GM12878 (cell line): ENCODE data around the gene LHFPL4. TPM values are rescaled to one million over a fixed set of nuclear protein-coding genes. Genes with fewer than 3 reads are reported as not detected.

Experiments used
- ATAC-seq: fragments of 200-7000 bp; cut with Tn5 transposase; 3 replicates; pipeline ENCODE4 v1.9.1; 2020; ENCODE audit warnings: mild to moderate bottlenecking, moderate library complexity
- BruUV-seq: library from RNA; stranded (reverse); fragments of 400-500 nt; replicated peaks from 2 replicates; lab custom pipeline; 2021; lab: Mats Ljungman, UMichigan
- CTCF ChIA-PET: fragments of 300-600 bp; sonication (Branson Sonifier 250); formaldehyde crosslinking; extraction: SDS; loops from one replicate; lab custom pipeline; 2021; ENCODE audit warnings: inconsistent platforms; lab: Yijun Ruan, JAX
- POLR2A ChIA-PET: fragments of 350-600 bp; formaldehyde crosslinking; extraction: SDS; loops from one replicate; lab custom pipeline; 2021; ENCODE audit warnings: inconsistent platforms; lab: Charles Lee
- RAD21 ChIA-PET: fragments of 300-600 bp; sonication (Branson Sonifier 250); formaldehyde crosslinking; loops from one replicate; lab custom pipeline; 2023; ENCODE audit warnings: antibody characterized with exemption; ENCODE audit not compliant: unreplicated experiment; lab: Charles Lee
- SMC1A ChIA-PET: fragments of 300-600 bp; sonication (Branson Sonifier 250); formaldehyde crosslinking; loops from one replicate; lab custom pipeline; 2023; ENCODE audit not compliant: unreplicated experiment, uncharacterized antibody; lab: Charles Lee
- DNase-seq: peaks from one replicate; pipeline ENCODE4 v3.0.0-alpha.2; 2011; ENCODE audit warnings: low read depth, low spot score
- FAIRE-seq: peaks from 3 replicates; lab custom pipeline; 2011; peaks lifted over from hg19 to GRCh38; lab: Jason Lieb, UNC
- H2AFZ ChIP-seq: 2 replicates; pipeline ENCODE4 v1.6.0; 2011; ENCODE audit warnings: low read depth, low read length, control low read depth; ENCODE audit not compliant: control insufficient read depth
- H3K27ac ChIP-seq: 2 replicates; pipeline ENCODE4 v1.5.1; 2011; ENCODE audit warnings: control low read depth; ENCODE audit not compliant: control insufficient read depth, insufficient read depth
- H3K27me3 ChIP-seq, 2 experiments: replicated peaks in 1 of 2; 2 replicates each; pipeline versions ENCODE4 v1.6.0 to v1.6.1; 2011; ENCODE audit warnings: low read length in 1 of 2; ENCODE audit not compliant: control insufficient read depth in 2 of 2, insufficient read depth in 2 of 2
- H3K36me3 ChIP-seq, 2 experiments: 2 replicates each; pipeline ENCODE4 v1.5.1; 2011; ENCODE audit warnings: low read length in 1 of 2; ENCODE audit not compliant: control insufficient read depth in 2 of 2, insufficient read depth in 2 of 2
- H3K4me1 ChIP-seq: 2 replicates; pipeline ENCODE4 v1.6.1; 2011; ENCODE audit warnings: mild to moderate bottlenecking, low read length, moderate library complexity, mixed read lengths; ENCODE audit not compliant: control insufficient read depth, insufficient read depth
- H3K4me2 ChIP-seq: 2 replicates; pipeline ENCODE4 v1.6.0; 2011; ENCODE audit warnings: control low read depth; ENCODE audit not compliant: control insufficient read depth, insufficient read depth
- H3K4me3 ChIP-seq: fragments of 200-600 bp; sonication (generic); 2 replicates; pipeline ENCODE4 v1.5.1; 2016
- H3K79me2 ChIP-seq: 2 replicates; pipeline ENCODE4 v1.6.0; 2011; ENCODE audit warnings: low read length; ENCODE audit not compliant: control insufficient read depth, insufficient read depth
- H3K9ac ChIP-seq: 2 replicates; pipeline ENCODE4 v1.8.0; 2011; ENCODE audit warnings: low read length, control low read depth, mixed read lengths; ENCODE audit not compliant: control insufficient read depth, insufficient read depth
- H3K9me3 ChIP-seq: replicated peaks from 3 replicates; pipeline ENCODE4 v1.5.1; 2011; ENCODE audit warnings: mild to moderate bottlenecking, low read length; ENCODE audit not compliant: control insufficient read depth, insufficient read depth
- H4K20me1 ChIP-seq: 2 replicates; pipeline ENCODE4 v1.6.0; 2011; ENCODE audit not compliant: control insufficient read depth, insufficient read depth
- MTA2 ChIP-seq: fragments of 450-650 bp; IDR thresholded peaks from 2 replicates; pipeline ENCODE4 v1.6.1; 2016; ENCODE audit warnings: low read depth, mild to moderate bottlenecking, moderate library complexity
- NR2C2 ChIP-seq: IDR thresholded peaks from 2 replicates; pipeline ENCODE4 v1.6.1; 2011; ENCODE audit warnings: borderline replicate concordance, low read depth; ENCODE audit not compliant: control insufficient read depth, insufficient read length
- WGBS: methylation state at CpG from one replicate; pipeline ENCODE4 v1.1.6; 2016; ENCODE audit warnings: low lambda C conversion rate; ENCODE audit not compliant: insufficient replicate concordance, insufficient coverage; ENCODE audit errors: missing lambda C conversion rate; 5-methylcytosine and 5-hydroxymethylcytosine counted together
- in situ Hi-C: fragments of 300-500 bp; cut with MboI; formaldehyde crosslinking; loops from 9 replicates; pipeline ENCODE4 v1.14.3; 2018; ENCODE audit warnings: mixed read lengths
- intact Hi-C: fragments of 100-400 bp; cut with micrococcal nuclease; formaldehyde crosslinking; loops from one replicate; pipeline ENCODE4 v1.14.2; 2022; ENCODE audit not compliant: unreplicated experiment
- polyA plus RNA-seq, 11 experiments: library from polyadenylated mRNA; depleted of rRNA in 4 of 11; unstranded in 6 of 11; stranded (reverse) in 5 of 11; fragments of >200 nt; fragmentation: Nextera tagmentation in 4 of 11; fragmentation: Illumina TruSeq in 1 of 11; extraction: Ambion mirVana in 4 of 11; extraction: Trizol in 1 of 11; gene quantifications; 1 replicate in 1 of 11; 2 replicates in 10 of 11; pipeline versions ENCODE4 v1.2.1 to v1.2.3, GENCODE V29; 2011 to 2016; ENCODE audit warnings: inconsistent platforms in 2 of 11, missing spikeins in 2 of 11, low read depth in 1 of 11
- total RNA-seq, 4 experiments: library from RNA; depleted of rRNA in 3 of 4; stranded (reverse); fragments of >200 nt in 3 of 4; fragmentation: Illumina TruSeq in 1 of 4; extraction: Trizol in 1 of 4; gene quantifications; 2 replicates each; pipeline versions ENCODE4 v1.2.1 to v1.2.3, GENCODE V29; 2013 to 2021
- TF ChIP-seq, protein P1 (sequence below): fragments of 150-350 bp; IDR thresholded peaks from 2 replicates; pipeline ENCODE4 v1.6.1; 2014; ENCODE audit warnings: mild to moderate bottlenecking, low read depth, low read length

The LHFPL4 gene
- total and polyA plus RNA-seq, 10 of the 15 experiments (the other 5 are each of a cell fraction or from before 2014, with no cell fraction given): 0.05 to 0.15 TPM; not detected in 8

- H4K20me1 ChIP-seq: no peaks in the 10 kb centered on the region
- ChIA-PET SMC1A (interaction anchor here (1.2 kb wide), 1 partner anchor 222 kb away, joined by 3 read pairs; no protein-coding TSS in a partner anchor), CTCF (no interaction called here), RAD21 (no interaction called here), POLR2A (no interaction called here)
- no TSS peak for BruUV-seq
- no peak for TF ChIP-seq MTA2
- TF ChIP-seq, protein P1, sequence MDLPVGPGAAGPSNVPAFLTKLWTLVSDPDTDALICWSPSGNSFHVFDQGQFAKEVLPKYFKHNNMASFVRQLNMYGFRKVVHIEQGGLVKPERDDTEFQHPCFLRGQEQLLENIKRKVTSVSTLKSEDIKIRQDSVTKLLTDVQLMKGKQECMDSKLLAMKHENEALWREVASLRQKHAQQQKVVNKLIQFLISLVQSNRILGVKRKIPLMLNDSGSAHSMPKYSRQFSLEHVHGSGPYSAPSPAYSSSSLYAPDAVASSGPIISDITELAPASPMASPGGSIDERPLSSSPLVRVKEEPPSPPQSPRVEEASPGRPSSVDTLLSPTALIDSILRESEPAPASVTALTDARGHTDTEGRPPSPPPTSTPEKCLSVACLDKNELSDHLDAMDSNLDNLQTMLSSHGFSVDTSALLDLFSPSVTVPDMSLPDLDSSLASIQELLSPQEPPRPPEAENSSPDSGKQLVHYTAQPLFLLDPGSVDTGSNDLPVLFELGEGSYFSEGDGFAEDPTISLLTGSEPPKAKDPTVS: no peak
- no peak for TF ChIP-seq NR2C2
- peaks cover 2% of the 10 kb centered on the region; the same call in 1 of the 2 replicates for H3K4me1 ChIP-seq
- H2AFZ ChIP-seq: no peak overlapping the region
- no peaks in the 10 kb centered on the region for H3K9me3 ChIP-seq
- no peak overlapping the region for H3K4me3 ChIP-seq
- no peaks in the 10 kb centered on the region for H3K36me3 ChIP-seq
- H3K27ac ChIP-seq: no peak overlapping the region
- intact Hi-C loops: loop anchor here (10.0 kb wide), 1 partner anchor 534 kb away; no protein-coding TSS in a partner anchor
- no peak for DNase-seq
- H3K79me2 ChIP-seq: no peaks in the 10 kb centered on the region
- in situ Hi-C loops: no loop called here
- peaks cover 0 to 1% of the 10 kb centered on the region in 2 experiments; a peak in 3 of 4 replicates for H3K27me3 ChIP-seq
- no peak for ATAC-seq
- WGBS: 50% methylated on average over 16 of the region's 25 CpGs
- no peak for FAIRE-seq
- H3K9ac ChIP-seq: no peak overlapping the region
- no peak overlapping the region for H3K4me2 ChIP-seq
Observed at GRCh38 chr3:9508781-9509180, 44.8 kb downstream of the LHFPL4 start.
